Ectodermal cell (in vitro differentiated cells): ENCODE data around the gene PDK2.

Experiments
- H3K27ac ChIP-seq: 2 replicates; pipeline ENCODE4 v1.7.0; 2013; ENCODE audit warnings: mild to moderate bottlenecking, low read depth, low read length; ENCODE audit not compliant: insufficient read depth, poor library complexity, severe bottlenecking
- H3K27me3 ChIP-seq: 2 replicates; pipeline ENCODE4 v1.7.0; 2013; ENCODE audit warnings: mild to moderate bottlenecking, low read length; ENCODE audit not compliant: insufficient read depth, control insufficient read depth, poor library complexity, severe bottlenecking
- H3K36me3 ChIP-seq: one replicate; pipeline ENCODE4 v1.7.0; 2013; ENCODE audit warnings: low read length; ENCODE audit not compliant: control insufficient read depth, insufficient read depth
- H3K4me1 ChIP-seq: one replicate; pipeline ENCODE4 v1.7.0; 2013; ENCODE audit warnings: low read length; ENCODE audit not compliant: control insufficient read depth, insufficient read depth
- H3K4me3 ChIP-seq: 2 replicates; pipeline ENCODE4 v1.7.0; 2013; ENCODE audit warnings: low read depth, low read length, control low read depth; ENCODE audit not compliant: insufficient read depth
- H3K9me3 ChIP-seq: 2 replicates; pipeline ENCODE4 v1.7.0; 2013; ENCODE audit warnings: mild to moderate bottlenecking, low read length, moderate library complexity; ENCODE audit not compliant: control insufficient read depth
- WGBS, 2 experiments: methylation state at CpG; one replicate each; pipeline ENCODE4 v1.1.7; 2013; ENCODE audit warnings: missing lambda C conversion rate in 2 of 2; 5-methylcytosine and 5-hydroxymethylcytosine counted together

The PDK2 gene

DNA sequence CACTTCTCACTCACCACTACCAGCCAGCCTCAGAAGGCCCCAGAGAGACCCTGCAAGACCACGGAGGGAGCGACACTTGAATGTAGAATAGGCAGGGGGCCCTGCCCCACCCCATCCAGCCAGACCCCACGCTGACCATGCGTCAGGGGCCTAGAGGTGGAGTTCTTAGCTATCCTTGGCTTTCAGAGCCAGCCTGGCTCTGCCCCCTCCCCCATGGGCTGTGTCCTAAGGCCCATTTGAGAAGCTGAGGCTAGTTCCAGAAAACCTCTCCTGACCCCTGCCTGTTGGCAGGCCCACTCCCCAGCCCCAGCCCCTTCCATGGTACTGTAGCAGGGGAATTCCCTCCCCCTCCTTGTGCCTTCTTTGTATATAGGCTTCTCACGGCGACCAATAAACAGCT lies 5.1 kb upstream of the PDK2 start:
- peaks cover 11% of the 10 kb centered on the region for H3K4me1 ChIP-seq
- no peak overlapping the region for H3K4me3 ChIP-seq
- WGBS, 2 experiments: 81 to 83% methylated on average over 6 of the region's 6 CpGs
- no peak overlapping the region for H3K27ac ChIP-seq
- no peaks in the 10 kb centered on the region for H3K36me3 ChIP-seq
- H3K9me3 ChIP-seq: no peaks in the 10 kb centered on the region
- H3K27me3 ChIP-seq: no peaks in the 10 kb centered on the region

DNA sequence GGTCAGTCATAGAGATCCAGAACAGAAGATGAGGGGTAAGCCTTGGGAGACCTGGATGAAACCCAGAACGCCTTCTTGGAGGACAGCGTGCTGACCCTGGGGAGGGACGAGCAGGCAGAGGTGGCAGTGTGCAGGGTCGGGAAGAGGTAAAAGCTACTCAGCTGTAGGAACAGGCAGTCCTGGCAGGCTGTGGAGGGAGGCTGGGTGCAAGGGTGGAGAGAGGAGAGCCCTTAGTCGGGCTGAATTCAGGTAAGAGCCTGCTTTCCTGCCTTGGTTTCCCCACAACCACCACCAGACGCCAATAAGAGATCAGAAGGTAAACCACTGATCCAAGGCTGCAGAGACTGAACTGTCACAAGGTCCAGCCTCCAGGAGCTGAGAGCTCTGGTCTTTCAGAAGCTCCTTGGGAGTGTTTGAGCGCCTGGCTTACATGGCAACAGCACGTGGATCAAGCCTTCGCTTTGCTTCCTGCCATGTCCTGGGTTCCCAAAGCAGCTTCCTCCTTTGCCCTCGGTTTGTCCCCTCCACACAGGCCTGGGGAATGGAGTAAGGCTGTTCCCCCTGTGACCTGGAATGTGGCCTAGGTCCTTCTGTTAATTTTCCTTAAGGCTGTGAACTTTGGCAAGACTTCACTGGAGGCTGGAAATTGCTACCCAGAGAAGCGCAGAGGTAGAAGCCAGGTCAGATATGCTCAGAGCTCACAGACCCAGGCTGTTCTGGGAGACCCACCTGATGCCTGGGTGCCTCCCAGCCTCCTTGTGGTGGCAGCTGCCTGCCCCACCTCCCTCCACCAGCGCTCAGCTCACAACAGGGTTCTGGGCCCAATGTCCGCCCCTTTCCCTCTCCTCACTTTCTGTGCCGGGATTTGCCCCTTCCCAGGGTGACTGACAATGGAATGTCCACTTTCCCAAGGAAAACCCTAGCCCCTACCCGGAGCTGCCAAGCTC lies 3.9 kb upstream of the PDK2 start:
- no peak overlapping the region for H3K27ac ChIP-seq
- H3K36me3 ChIP-seq: no peaks in the 10 kb centered on the region
- no peaks in the 10 kb centered on the region for H3K9me3 ChIP-seq
- no peak overlapping the region for H3K4me3 ChIP-seq
- WGBS, 2 experiments: 75 to 79% methylated on average over 15 of the region's 15 CpGs
- no peaks in the 10 kb centered on the region for H3K27me3 ChIP-seq
- peaks cover 15% of the 10 kb centered on the region for H3K4me1 ChIP-seq

DNA sequence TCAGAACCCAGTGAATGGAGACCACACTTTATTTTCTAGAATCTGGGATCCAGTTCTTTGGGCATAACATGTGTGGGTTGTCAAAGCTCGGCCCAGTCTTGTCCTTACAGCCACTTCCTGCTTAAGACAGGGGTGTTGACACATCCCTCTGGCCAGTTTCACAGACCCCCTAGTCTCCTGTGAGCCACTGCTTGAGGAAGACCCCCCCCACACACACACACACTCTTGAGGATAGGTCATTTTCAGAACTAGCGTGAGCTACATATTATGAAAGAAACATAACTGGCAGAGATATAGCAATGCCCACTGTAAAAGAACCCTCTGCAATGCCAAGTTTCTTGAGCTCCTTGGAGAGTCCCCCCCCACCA lies 3.2 kb upstream of the PDK2 start:
- Histone ChIP-seq H3K36me3 (no peaks in the 10 kb centered on the region), H3K4me3 (no peak overlapping the region)
- 87 to 100% methylated on average over 2 of the region's 2 CpGs for WGBS, 2 experiments

DNA sequence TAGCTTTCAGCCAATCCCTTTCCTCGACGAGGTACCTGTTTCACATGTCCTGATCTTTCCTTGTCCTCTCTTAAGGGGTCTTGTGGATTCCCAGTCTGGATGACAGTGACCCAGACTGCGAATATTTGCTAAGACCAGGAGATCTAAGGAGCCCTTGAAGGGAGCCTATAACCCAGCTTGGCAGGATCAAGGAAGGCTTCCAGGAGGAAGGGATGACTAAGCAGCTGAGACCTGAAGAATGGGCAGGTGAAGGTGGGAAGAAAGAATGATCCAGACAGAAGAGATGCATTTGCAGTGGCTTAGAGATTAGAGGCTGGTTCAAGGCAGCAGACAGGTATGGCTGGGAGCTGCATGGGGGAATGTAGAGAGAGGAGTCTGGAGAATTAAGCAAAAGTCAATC lies 1.9 kb upstream of the PDK2 start:
- Histone ChIP-seq H3K9me3 (no peaks in the 10 kb centered on the region), H3K4me1 (peaks cover 17% of the 10 kb centered on the region), H3K4me3 (no peak overlapping the region), H3K27me3 (no peaks in the 10 kb centered on the region), H3K27ac (no peak overlapping the region), H3K36me3 (no peaks in the 10 kb centered on the region)
- 90 to 92% methylated on average over 3 of the region's 3 CpGs for WGBS, 2 experiments

More for the DNA sequence above, 3.2 kb upstream of the PDK2 start:
- H3K27ac ChIP-seq: no peak overlapping the region
- H3K9me3 ChIP-seq: no peaks in the 10 kb centered on the region
- H3K4me1 ChIP-seq: peaks cover 17% of the 10 kb centered on the region
- no peaks in the 10 kb centered on the region for H3K27me3 ChIP-seq

DNA sequence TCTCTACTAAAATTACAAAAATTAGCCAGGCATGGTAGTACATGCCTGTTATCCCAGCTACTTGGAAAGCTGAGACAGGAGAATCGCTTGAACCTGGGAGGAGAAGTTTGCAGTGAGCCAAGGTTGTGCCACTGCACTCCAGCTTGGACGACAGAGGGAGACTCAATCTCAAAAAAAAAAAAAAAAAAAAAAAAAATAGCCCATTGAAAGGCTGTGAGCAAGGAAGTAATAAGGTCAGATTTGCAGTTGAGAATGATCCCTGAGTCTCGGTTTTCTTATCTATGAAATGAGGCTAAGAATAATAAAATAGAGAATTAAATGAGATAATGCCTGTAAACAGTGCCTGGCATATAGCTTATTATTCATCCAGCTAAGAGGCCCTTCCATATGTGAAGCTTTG lies 1.3 kb upstream of the PDK2 start:
- Histone ChIP-seq H3K4me1 (peaks cover 17% of the 10 kb centered on the region), H3K27me3 (no peaks in the 10 kb centered on the region), H3K4me3 (no peak overlapping the region), H3K9me3 (no peaks in the 10 kb centered on the region), H3K27ac (no peak overlapping the region), H3K36me3 (peaks cover 5% of the 10 kb centered on the region)
- 44 to 68% methylated on average over 2 to 3 of the region's 3 CpGs for WGBS, 2 experiments

DNA sequence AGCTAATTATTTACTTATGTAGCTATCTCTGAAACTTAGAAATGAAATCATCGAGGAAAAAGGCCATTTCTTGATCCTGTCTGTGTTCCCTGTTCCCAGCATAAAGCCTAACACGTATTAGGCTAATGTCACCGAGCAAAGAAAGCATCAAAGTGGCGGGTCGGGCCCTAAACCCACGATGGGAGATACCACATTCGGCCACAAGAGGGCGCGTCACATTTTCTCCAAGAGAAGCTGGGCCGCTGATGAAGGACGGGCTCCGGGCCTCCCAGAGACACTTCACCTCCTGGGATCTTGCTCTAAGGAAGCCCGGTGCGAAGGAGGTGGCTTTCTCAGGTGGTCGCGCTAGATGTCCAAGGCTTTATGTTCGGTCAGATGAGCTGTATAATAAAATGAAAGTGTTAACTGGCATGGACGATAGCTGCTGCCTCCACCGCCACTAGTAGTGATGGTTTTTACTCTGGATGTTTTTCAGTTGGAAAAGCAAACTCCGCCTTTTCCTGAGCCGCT lies 853 bp upstream of the PDK2 start:
- H3K4me3 ChIP-seq: peak overlapping the region; percentile 79
- H3K27ac ChIP-seq: no peak overlapping the region
- no peaks in the 10 kb centered on the region for H3K9me3 ChIP-seq
- peaks cover 17% of the 10 kb centered on the region for H3K4me1 ChIP-seq
- peaks cover 9% of the 10 kb centered on the region for H3K36me3 ChIP-seq
- 1 to 2% methylated on average over 21 of the region's 21 CpGs for WGBS, 2 experiments
- H3K27me3 ChIP-seq: no peaks in the 10 kb centered on the region

DNA sequence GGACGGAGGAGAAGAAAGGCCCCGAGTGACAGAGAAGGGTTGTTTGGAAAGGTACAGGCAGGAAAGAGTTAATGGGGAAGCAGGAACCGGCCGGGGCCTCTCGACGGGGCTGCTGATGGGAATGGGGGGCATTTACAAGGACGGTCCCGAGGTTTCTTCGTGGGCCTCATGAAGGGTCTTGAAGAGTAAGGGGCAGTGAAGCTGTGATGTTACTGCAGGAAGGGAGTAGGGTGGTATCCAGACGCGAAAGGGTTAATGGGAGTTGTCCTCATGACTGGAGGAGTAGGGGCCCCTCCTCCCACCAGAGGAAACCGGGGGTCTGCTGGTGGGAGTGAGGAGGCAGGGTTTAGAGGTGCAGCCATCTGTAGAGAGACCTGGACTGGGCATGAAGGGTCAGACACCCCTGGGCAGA lies 481 bp downstream of the PDK2 start:
- H3K9me3 ChIP-seq: no peaks in the 10 kb centered on the region
- H3K27me3 ChIP-seq: no peaks in the 10 kb centered on the region
- H3K4me1 ChIP-seq: peaks cover 18% of the 10 kb centered on the region
- H3K4me3 ChIP-seq: peak overlapping the region; percentile 79
- H3K36me3 ChIP-seq: peaks cover 9% of the 10 kb centered on the region
- no peak overlapping the region for H3K27ac ChIP-seq
- WGBS, 2 experiments: 0 to 1% methylated on average over 12 of the region's 12 CpGs

DNA sequence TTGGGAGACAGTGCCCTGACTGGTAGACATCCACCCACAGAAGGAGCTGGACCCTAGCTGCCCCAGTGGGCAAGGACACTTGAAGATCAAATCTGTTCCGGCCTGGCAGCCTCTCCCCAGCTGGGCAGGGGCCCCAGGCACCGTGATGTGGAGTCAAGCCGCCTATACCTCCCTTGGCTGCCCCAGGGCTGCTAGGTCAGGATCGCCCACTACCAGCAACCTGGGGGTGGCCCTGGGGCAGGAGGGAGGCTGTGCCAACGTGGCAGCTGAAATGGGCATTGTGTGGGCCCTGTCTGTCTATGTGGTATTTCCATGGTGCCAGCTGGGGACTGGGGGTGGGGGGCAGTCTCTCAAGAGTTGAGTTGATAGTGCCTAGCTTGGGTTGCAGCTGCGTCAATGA lies 941 bp downstream of the PDK2 start:
- Histone ChIP-seq H3K9me3 (no peaks in the 10 kb centered on the region), H3K4me3 (peak overlapping the region; percentile 79), H3K4me1 (peaks cover 22% of the 10 kb centered on the region), H3K36me3 (peaks cover 9% of the 10 kb centered on the region), H3K27ac (no peak overlapping the region), H3K27me3 (no peaks in the 10 kb centered on the region)
- WGBS, 2 experiments: 45 to 46% methylated on average over 6 of the region's 6 CpGs

DNA sequence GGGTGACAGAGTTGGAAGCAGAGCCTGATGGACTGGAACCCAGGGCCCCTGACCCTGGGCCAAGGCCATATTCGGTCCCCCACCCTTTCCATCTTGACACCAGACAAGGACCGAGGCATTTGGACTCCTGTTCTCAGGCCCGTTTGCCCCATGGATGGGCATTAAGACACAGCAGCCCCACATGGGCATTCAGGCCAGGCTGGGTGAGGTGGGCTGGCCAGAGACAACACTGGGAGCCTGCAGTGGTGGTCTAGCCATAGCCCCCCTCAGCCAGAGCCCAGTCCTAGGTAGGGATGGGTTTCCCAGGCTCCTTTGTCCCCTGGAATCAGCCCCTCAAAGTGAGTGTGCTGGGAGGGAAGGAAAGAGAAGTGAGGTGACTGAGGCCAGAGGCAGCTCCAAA lies 1.6 kb downstream of the PDK2 start:
- 85 to 92% methylated on average over 3 of the region's 3 CpGs for WGBS, 2 experiments
- no peak overlapping the region for H3K27ac ChIP-seq
- H3K9me3 ChIP-seq: no peaks in the 10 kb centered on the region
- no peak overlapping the region for H3K4me3 ChIP-seq
- H3K36me3 ChIP-seq: peaks cover 9% of the 10 kb centered on the region
- peaks cover 25% of the 10 kb centered on the region for H3K4me1 ChIP-seq
- H3K27me3 ChIP-seq: no peaks in the 10 kb centered on the region

DNA sequence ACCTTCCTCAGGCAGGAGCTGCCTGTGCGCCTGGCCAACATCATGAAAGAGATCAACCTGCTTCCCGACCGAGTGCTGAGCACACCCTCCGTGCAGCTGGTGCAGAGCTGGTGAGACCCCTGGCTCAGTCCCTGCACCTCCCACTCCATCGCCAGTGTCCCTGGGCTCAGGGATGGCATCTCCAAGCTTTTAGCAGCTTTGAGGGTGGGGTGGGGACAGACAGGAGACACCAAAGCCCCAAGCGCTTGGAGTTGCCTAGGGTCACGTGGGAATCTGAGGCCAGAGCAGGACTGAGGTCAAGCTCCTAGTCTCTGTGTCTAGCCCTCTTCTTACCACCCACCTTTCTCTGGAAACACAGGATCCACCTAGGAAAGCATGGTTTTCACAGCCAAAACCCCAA lies 2.3 kb downstream of the PDK2 start:
- Histone ChIP-seq H3K36me3 (peaks cover 9% of the 10 kb centered on the region), H3K9me3 (no peaks in the 10 kb centered on the region), H3K4me1 (peaks cover 29% of the 10 kb centered on the region), H3K27me3 (no peaks in the 10 kb centered on the region), H3K27ac (no peak overlapping the region), H3K4me3 (no peak overlapping the region)
- 71 to 75% methylated on average over 7 of the region's 7 CpGs for WGBS, 2 experiments
